ENCODE results near the gene CFAP77.
"Not testable (repeated sequence)": the region's sequence is repeated elsewhere in the genome, so short reads cannot be mapped to it uniquely, and the experiment has no call there.

CFAP77 gene

GRCh38 chr9:132409828-132410528 lies at the start of gene CFAP77:
Gene CFAP77 (plus strand): TSS chr9:132410211. CDS start chr9:132410272, 61 bp downstream.
- peak; percentile 31 to 45 for DNase-seq

GRCh38 chr9:132364068-132364467 lies 45.9 kb upstream of the CFAP77 start:
- no peak for DNase-seq

- DNase-seq = no peak
These were observed 44.0 kb upstream of the CFAP77 start for GRCh38 chr9:132365986-132366385.

GRCh38 chr9:132366481-132366880 lies 43.5 kb upstream of the CFAP77 start:
- no peak for DNase-seq

GRCh38 chr9:132367613-132368313 lies 42.2 kb upstream of the CFAP77 start:
- DNase-seq = no peak

GRCh38 chr9:132369421-132369820 lies 40.6 kb upstream of the CFAP77 start:
- DNase-seq = no peak

GRCh38 chr9:132370592-132370991 lies 39.4 kb upstream of the CFAP77 start:
- no peak for DNase-seq

GRCh38 chr9:132372177-132373095 lies 37.6 kb upstream of the CFAP77 start:
- DNase-seq = no peak

- not testable (repeated sequence) for DNase-seq
These were observed 32.2 kb upstream of the CFAP77 start for GRCh38 chr9:132377769-132378168.

GRCh38 chr9:132378416-132378815 lies 31.6 kb upstream of the CFAP77 start:
- DNase-seq = not testable (repeated sequence)

- DNase-seq = no peak
These were observed 28.0 kb upstream of the CFAP77 start for GRCh38 chr9:132381966-132382541.

GRCh38 chr9:132383462-132383883 lies 26.5 kb upstream of the CFAP77 start:
- no peak for DNase-seq

GRCh38 chr9:132384376-132384775 lies 25.6 kb upstream of the CFAP77 start:
- no peak for DNase-seq

GRCh38 chr9:132387133-132387532 lies 22.9 kb upstream of the CFAP77 start:
- DNase-seq = no peak

GRCh38 chr9:132390966-132391365 lies 19.0 kb upstream of the CFAP77 start:
- no peak for DNase-seq

GRCh38 chr9:132391449-132391848 lies 18.6 kb upstream of the CFAP77 start:
- DNase-seq = no peak

- DNase-seq = no peak
These were observed 14.5 kb upstream of the CFAP77 start for GRCh38 chr9:132395560-132395959.

- no peak for DNase-seq
These were observed 8.2 kb upstream of the CFAP77 start for GRCh38 chr9:132401824-132402223.

- DNase-seq = peak in 1 of 2 experiments; percentile 22
These were observed 5.7 kb upstream of the CFAP77 start for GRCh38 chr9:132404228-132404881.

GRCh38 chr9:132406554-132407122 lies 3.4 kb upstream of the CFAP77 start, which contains the start of gene TTF1:
Gene TTF1 (minus strand): TSS chr9:132406840. CDS start chr9:132402821, 4,019 bp downstream.
- peak; percentile 89 to 93 for DNase-seq

GRCh38 chr9:132407196-132407595 lies 2.8 kb upstream of the CFAP77 start:
- DNase-seq = no peak

- no peak for DNase-seq
These were observed 1.5 kb upstream of the CFAP77 start for GRCh38 chr9:132408521-132408920.
